GM19351 (cell line): ENCODE measurements around the gene NCDN.

Source experiments
- ATAC-seq: cut with Tn5 transposase; IDR thresholded peaks from one replicate; pipeline ENCODE4 v1.9.1; 2021; ENCODE audit warnings: mild to moderate bottlenecking, moderate library complexity; ENCODE audit not compliant: unreplicated experiment

NCDN gene

GRCh38 chr1:35554266-35555211, 3.1 kb upstream of the NCDN start:
- no peak for ATAC-seq

GRCh38 chr1:35555212-35555584, 2.4 kb upstream of the NCDN start:
- no peak for ATAC-seq

GRCh38 chr1:35555601-35556477, 1.8 kb upstream of the NCDN start:
- no peak for ATAC-seq

- no peak for ATAC-seq
Measured at GRCh38 chr1:35556484-35557117, 998 bp upstream of the NCDN start.

- peak; percentile 73 for ATAC-seq
Measured at GRCh38 chr1:35557118-35557610, 435 bp upstream of the NCDN start, which contains the start of gene KIAA0319L. Gene KIAA0319L (minus strand): TSS chr1:35557403. CDS start chr1:35554491, 2,912 bp downstream.

GRCh38 chr1:35558374-35559316, 1.0 kb downstream of the NCDN start:
- ATAC-seq = no peak

GRCh38 chr1:35559317-35559944, 1.8 kb downstream of the NCDN start:
- ATAC-seq = no peak

- ATAC-seq = no peak
Measured at GRCh38 chr1:35560256-35561225, 2.9 kb downstream of the NCDN start.

GRCh38 chr1:35561297-35561971, 3.8 kb downstream of the NCDN start:
- ATAC-seq = no peak

- ATAC-seq = no peak
Measured at GRCh38 chr1:35561972-35562680, 4.5 kb downstream of the NCDN start.

GRCh38 chr1:35563166-35563565, 5.6 kb downstream of the NCDN start:
- no peak for ATAC-seq

GRCh38 chr1:35564037-35564883, 6.7 kb downstream of the NCDN start:
- no peak for ATAC-seq

- no peak for ATAC-seq
Measured at GRCh38 chr1:35564884-35565741, 7.5 kb downstream of the NCDN start.

GRCh38 chr1:35565742-35566133, 8.1 kb downstream of the NCDN start:
- no peak for ATAC-seq

GRCh38 chr1:35567947-35568558, 10.5 kb downstream of the NCDN start:
- ATAC-seq = no peak
